GM23338 (cell line): ENCODE results near the gene LEFTY2. TPM values are rescaled to one million over a fixed set of nuclear protein-coding genes. Genes with fewer than 3 reads are reported as not detected.

Source experiments
- ATAC-seq: fragments of 200-7000 bp; cut with Tn5 transposase; 3 replicates; pipeline ENCODE4 v1.9.1; 2020
- DNase-seq: peaks from one replicate; pipeline ENCODE4 v3.0.0-alpha.2; 2015; ENCODE audit warnings: low spot score
- H2AFZ ChIP-seq: fragments of 200-600 bp; sonication (generic); 2 replicates; pipeline ENCODE4 v1.8.0; 2016; ENCODE audit warnings: antibody characterized with exemption, mild to moderate bottlenecking, moderate library complexity
- H3F3A ChIP-seq: fragments of 200-600 bp; sonication (generic); replicated peaks from 2 replicates; pipeline ENCODE4 v1.8.0; 2017; ENCODE audit warnings: antibody characterized with exemption, mixed run types, low read depth
- H3K27ac ChIP-seq: fragments of 200-600 bp; sonication (generic); 2 replicates; pipeline ENCODE4 v1.6.1; 2016; ENCODE audit warnings: low read depth
- H3K27me3 ChIP-seq: fragments of 200-600 bp; sonication (generic); 2 replicates; pipeline ENCODE4 v1.8.0; 2016; ENCODE audit warnings: mild to moderate bottlenecking, mixed run types, moderate library complexity; ENCODE audit not compliant: insufficient read depth
- H3K36me3 ChIP-seq: fragments of 200-600 bp; sonication (generic); 2 replicates; pipeline ENCODE4 v1.8.0; 2016; ENCODE audit warnings: mild to moderate bottlenecking; ENCODE audit not compliant: insufficient read depth
- H3K4me1 ChIP-seq: fragments of 200-600 bp; sonication (generic); 2 replicates; pipeline ENCODE4 v1.8.0; 2016; ENCODE audit warnings: mild to moderate bottlenecking, moderate library complexity; ENCODE audit not compliant: insufficient read depth
- H3K4me2 ChIP-seq: fragments of 200-600 bp; sonication (generic); 2 replicates; pipeline ENCODE4 v1.7.1; 2017; ENCODE audit warnings: mixed run types
- H3K4me3 ChIP-seq: fragments of 200-600 bp; sonication (generic); 2 replicates; pipeline ENCODE4 v1.6.1; 2016; ENCODE audit warnings: mixed run types
- H3K79me2 ChIP-seq: fragments of 200-600 bp; sonication (generic); replicated peaks from 2 replicates; pipeline ENCODE4 v1.8.0; 2017; ENCODE audit warnings: mild to moderate bottlenecking; ENCODE audit not compliant: insufficient read depth
- H3K9me2 ChIP-seq: fragments of 200-600 bp; sonication (generic); 2 replicates; pipeline ENCODE4 v1.8.0; 2017; ENCODE audit not compliant: insufficient read depth
- H4K20me1 ChIP-seq: fragments of 200-600 bp; sonication (generic); replicated peaks from 2 replicates; pipeline ENCODE4 v1.8.0; 2017; ENCODE audit warnings: mild to moderate bottlenecking; ENCODE audit not compliant: insufficient read depth
- H3K27ac Mint-ChIP-seq: 2 replicates; pipeline ENCODE4 v1.8.0; 2020; ENCODE audit warnings: inconsistent platforms, mild to moderate bottlenecking, moderate library complexity, mixed read lengths
- H3K27me3 Mint-ChIP-seq: 3 replicates; pipeline ENCODE4 v1.8.0; 2022; ENCODE audit warnings: low read depth, mild to moderate bottlenecking, moderate library complexity, mixed read lengths, inconsistent platforms; ENCODE audit not compliant: insufficient read depth, poor library complexity
- H3K36me3 Mint-ChIP-seq: 3 replicates; pipeline ENCODE4 v1.8.0; 2021; ENCODE audit warnings: low read depth, mild to moderate bottlenecking, inconsistent platforms, moderate library complexity, mixed read lengths
- H3K4me1 Mint-ChIP-seq: 3 replicates; pipeline ENCODE4 v1.8.0; 2020; ENCODE audit warnings: mild to moderate bottlenecking, inconsistent platforms, mixed read lengths
- H3K4me3 Mint-ChIP-seq: 3 replicates; pipeline ENCODE4 v1.8.0; 2021; ENCODE audit warnings: moderate library complexity, mild to moderate bottlenecking, inconsistent platforms, mixed read lengths
- H3K9me3 Mint-ChIP-seq: 3 replicates; pipeline ENCODE4 v1.8.0; 2020; ENCODE audit warnings: moderate library complexity, mild to moderate bottlenecking, inconsistent platforms, mixed read lengths
- CREB1 ChIP-seq: fragments of 250-450 bp; sonication (Bioruptor Pico); IDR thresholded peaks from 2 replicates; pipeline ENCODE4 v1.5.0; 2020; ENCODE audit warnings: low read depth, mild to moderate bottlenecking, moderate library complexity
- EZH2 ChIP-seq: fragments of 200-600 bp; sonication (generic); IDR thresholded peaks from one replicate; pipeline ENCODE4 v1.8.0; 2017; ENCODE audit warnings: antibody characterized with exemption, mild to moderate bottlenecking, low read depth; ENCODE audit not compliant: unreplicated experiment
- EZH2phosphoT487 ChIP-seq: fragments of 200-600 bp; sonication (generic); IDR thresholded peaks from one replicate; pipeline ENCODE4 v1.8.1; 2018; ENCODE audit warnings: antibody characterized with exemption; ENCODE audit not compliant: unreplicated experiment
- JUNB ChIP-seq: IDR thresholded peaks from one replicate; pipeline ENCODE4 v1.6.1; 2016; ENCODE audit warnings: antibody characterized with exemption; ENCODE audit not compliant: unreplicated experiment
- NANOG ChIP-seq: IDR thresholded peaks from 2 replicates; pipeline ENCODE4 v1.6.1; 2016; ENCODE audit warnings: antibody characterized with exemption, borderline replicate concordance
- STAT1 ChIP-seq: IDR thresholded peaks from one replicate; pipeline ENCODE4 v1.6.1; 2016; ENCODE audit warnings: antibody characterized with exemption; ENCODE audit not compliant: unreplicated experiment
- ZNF114 ChIP-seq: fragments of 250-450 bp; sonication (Bioruptor Pico); IDR thresholded peaks from 2 replicates; pipeline ENCODE4 v1.5.0; 2020; ENCODE audit warnings: mild to moderate bottlenecking, moderate library complexity
- polyA plus RNA-seq: library from polyadenylated mRNA; unstranded; fragments of >200 nt; fragmentation: Nextera tagmentation; extraction: Ambion mirVana; gene quantifications from 2 replicates; pipeline ENCODE4 v1.2.1, GENCODE V29; 2016
- total RNA-seq: library from RNA; depleted of rRNA; stranded (reverse); fragments of >200 nt; shearing (Covaris generic); gene quantifications from 2 replicates; pipeline ENCODE4 v1.2.3, GENCODE V29; 2014
- TF ChIP-seq, protein P1 (sequence below): fragments of 250-450 bp; sonication (Bioruptor Pico); IDR thresholded peaks from 2 replicates; pipeline ENCODE4 v1.5.0; 2020; ENCODE audit warnings: mild to moderate bottlenecking, moderate library complexity
- TF ChIP-seq, protein P2 (sequence below): IDR thresholded peaks from one replicate; pipeline ENCODE4 v1.6.1; 2018; ENCODE audit warnings: antibody characterized with exemption; ENCODE audit not compliant: unreplicated experiment
- TF ChIP-seq, protein P3 (sequence below): IDR thresholded peaks from 2 replicates; pipeline ENCODE4 v1.6.1; 2016; ENCODE audit warnings: antibody characterized with exemption

Gene LEFTY2
- total and polyA plus RNA-seq, 2 experiments from 2014 or later: 8.3 to 12.4 TPM

DNA sequence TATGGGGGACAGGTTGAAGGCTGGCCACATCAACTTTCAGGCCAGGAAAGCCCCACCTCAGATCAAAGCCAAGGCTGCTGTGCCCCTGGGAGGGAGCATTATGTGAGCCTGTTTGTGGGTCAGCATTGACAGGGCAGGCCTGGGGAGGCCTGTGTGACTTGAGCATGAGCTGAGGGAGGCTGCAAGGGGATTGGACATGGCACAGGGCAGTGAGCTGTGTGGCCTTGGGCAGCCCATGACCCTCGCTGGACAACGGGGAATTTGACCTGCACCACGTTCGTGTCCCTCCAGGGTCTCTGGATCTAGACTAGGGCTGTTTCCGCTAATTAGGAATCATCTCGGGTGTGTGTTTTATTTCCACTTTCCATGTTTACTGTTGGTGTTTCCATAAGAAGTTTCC is 34.6 kb downstream of the LEFTY2 start (continued):
- TF ChIP-seq, protein P1, sequence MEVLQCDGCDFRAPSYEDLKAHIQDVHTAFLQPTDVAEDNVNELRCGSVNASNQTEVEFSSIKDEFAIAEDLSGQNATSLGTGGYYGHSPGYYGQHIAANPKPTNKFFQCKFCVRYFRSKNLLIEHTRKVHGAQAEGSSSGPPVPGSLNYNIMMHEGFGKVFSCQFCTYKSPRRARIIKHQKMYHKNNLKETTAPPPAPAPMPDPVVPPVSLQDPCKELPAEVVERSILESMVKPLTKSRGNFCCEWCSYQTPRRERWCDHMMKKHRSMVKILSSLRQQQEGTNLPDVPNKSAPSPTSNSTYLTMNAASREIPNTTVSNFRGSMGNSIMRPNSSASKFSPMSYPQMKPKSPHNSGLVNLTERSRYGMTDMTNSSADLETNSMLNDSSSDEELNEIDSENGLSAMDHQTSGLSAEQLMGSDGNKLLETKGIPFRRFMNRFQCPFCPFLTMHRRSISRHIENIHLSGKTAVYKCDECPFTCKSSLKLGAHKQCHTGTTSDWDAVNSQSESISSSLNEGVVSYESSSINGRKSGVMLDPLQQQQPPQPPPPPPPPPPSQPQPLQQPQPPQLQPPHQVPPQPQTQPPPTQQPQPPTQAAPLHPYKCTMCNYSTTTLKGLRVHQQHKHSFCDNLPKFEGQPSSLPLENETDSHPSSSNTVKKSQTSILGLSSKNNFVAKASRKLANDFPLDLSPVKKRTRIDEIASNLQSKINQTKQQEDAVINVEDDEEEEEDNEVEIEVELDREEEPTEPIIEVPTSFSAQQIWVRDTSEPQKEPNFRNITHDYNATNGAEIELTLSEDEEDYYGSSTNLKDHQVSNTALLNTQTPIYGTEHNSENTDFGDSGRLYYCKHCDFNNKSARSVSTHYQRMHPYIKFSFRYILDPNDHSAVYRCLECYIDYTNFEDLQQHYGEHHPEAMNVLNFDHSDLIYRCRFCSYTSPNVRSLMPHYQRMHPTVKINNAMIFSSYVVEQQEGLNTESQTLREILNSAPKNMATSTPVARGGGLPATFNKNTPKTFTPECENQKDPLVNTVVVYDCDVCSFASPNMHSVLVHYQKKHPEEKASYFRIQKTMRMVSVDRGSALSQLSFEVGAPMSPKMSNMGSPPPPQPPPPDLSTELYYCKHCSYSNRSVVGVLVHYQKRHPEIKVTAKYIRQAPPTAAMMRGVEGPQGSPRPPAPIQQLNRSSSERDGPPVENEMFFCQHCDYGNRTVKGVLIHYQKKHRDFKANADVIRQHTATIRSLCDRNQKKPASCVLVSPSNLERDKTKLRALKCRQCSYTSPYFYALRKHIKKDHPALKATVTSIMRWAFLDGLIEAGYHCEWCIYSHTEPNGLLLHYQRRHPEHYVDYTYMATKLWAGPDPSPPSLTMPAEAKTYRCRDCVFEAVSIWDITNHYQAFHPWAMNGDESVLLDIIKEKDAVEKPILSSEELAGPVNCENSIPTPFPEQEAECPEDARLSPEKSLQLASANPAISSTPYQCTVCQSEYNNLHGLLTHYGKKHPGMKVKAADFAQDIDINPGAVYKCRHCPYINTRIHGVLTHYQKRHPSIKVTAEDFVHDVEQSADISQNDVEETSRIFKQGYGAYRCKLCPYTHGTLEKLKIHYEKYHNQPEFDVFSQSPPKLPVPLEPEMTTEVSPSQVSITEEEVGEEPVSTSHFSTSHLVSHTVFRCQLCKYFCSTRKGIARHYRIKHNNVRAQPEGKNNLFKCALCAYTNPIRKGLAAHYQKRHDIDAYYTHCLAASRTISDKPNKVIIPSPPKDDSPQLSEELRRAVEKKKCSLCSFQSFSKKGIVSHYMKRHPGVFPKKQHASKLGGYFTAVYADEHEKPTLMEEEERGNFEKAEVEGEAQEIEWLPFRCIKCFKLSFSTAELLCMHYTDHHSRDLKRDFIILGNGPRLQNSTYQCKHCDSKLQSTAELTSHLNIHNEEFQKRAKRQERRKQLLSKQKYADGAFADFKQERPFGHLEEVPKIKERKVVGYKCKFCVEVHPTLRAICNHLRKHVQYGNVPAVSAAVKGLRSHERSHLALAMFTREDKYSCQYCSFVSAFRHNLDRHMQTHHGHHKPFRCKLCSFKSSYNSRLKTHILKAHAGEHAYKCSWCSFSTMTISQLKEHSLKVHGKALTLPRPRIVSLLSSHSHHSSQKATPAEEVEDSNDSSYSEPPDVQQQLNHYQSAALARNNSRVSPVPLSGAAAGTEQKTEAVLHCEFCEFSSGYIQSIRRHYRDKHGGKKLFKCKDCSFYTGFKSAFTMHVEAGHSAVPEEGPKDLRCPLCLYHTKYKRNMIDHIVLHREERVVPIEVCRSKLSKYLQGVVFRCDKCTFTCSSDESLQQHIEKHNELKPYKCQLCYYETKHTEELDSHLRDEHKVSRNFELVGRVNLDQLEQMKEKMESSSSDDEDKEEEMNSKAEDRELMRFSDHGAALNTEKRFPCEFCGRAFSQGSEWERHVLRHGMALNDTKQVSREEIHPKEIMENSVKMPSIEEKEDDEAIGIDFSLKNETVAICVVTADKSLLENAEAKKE (CRISPR knock-in tag): no peak
- TF ChIP-seq NANOG (no peak), EZH2phosphoT487 (no peak), CREB1 (no peak), JUNB (no peak)
- TF ChIP-seq, protein P2, sequence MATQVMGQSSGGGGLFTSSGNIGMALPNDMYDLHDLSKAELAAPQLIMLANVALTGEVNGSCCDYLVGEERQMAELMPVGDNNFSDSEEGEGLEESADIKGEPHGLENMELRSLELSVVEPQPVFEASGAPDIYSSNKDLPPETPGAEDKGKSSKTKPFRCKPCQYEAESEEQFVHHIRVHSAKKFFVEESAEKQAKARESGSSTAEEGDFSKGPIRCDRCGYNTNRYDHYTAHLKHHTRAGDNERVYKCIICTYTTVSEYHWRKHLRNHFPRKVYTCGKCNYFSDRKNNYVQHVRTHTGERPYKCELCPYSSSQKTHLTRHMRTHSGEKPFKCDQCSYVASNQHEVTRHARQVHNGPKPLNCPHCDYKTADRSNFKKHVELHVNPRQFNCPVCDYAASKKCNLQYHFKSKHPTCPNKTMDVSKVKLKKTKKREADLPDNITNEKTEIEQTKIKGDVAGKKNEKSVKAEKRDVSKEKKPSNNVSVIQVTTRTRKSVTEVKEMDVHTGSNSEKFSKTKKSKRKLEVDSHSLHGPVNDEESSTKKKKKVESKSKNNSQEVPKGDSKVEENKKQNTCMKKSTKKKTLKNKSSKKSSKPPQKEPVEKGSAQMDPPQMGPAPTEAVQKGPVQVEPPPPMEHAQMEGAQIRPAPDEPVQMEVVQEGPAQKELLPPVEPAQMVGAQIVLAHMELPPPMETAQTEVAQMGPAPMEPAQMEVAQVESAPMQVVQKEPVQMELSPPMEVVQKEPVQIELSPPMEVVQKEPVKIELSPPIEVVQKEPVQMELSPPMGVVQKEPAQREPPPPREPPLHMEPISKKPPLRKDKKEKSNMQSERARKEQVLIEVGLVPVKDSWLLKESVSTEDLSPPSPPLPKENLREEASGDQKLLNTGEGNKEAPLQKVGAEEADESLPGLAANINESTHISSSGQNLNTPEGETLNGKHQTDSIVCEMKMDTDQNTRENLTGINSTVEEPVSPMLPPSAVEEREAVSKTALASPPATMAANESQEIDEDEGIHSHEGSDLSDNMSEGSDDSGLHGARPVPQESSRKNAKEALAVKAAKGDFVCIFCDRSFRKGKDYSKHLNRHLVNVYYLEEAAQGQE: no peak

DNA sequence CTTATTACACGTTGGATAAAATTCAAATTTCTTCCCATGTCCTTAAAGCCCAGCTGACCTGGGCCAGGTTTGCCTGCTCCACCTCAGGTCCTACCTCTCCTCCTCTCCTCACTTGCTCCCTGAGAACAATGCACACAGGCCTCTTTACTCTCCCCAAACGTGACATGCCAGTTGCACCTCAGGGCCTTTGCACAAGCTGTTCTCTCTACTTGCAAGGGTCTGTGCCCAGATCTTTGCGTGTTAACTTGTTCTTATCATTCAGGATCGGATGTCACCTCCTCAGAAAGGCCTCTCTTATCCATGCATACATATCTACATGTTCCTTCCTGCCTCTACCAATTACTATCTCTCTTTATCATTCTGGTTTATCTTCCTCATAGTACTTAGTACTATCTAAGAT is 37.4 kb downstream of the LEFTY2 start:
- Histone ChIP-seq H3K9me2 (no peaks in the 10 kb centered on the region), H3K4me1 (peaks cover 20% of the 10 kb centered on the region), H3K27me3 (no peaks in the 10 kb centered on the region), H3K36me3 (no peaks in the 10 kb centered on the region), H2AFZ (no peak overlapping the region), H4K20me1 (no peaks in the 10 kb centered on the region), H3K4me3 (no peak overlapping the region), H3F3A (peaks cover 6% of the 10 kb centered on the region; the same call in 1 of the 2 replicates), H3K79me2 (no peaks in the 10 kb centered on the region), H3K4me2 (no peak overlapping the region), H3K27ac (no peak overlapping the region)
- no peaks in the 10 kb centered on the region; the same call in 2 of the 3 replicates for H3K36me3 Mint-ChIP-seq
- H3K4me3 Mint-ChIP-seq: no peak overlapping the region
- peaks cover 16% of the 10 kb centered on the region for H3K27me3 Mint-ChIP-seq
- DNase-seq: no peak
- H3K4me1 Mint-ChIP-seq: peaks cover 21% of the 10 kb centered on the region
- H3K9me3 Mint-ChIP-seq: no peaks in the 10 kb centered on the region; the same call in 1 of the 3 replicates
- ATAC-seq: no peak
- H3K27ac Mint-ChIP-seq: no peak overlapping the region
- TF ChIP-seq, protein P3, sequence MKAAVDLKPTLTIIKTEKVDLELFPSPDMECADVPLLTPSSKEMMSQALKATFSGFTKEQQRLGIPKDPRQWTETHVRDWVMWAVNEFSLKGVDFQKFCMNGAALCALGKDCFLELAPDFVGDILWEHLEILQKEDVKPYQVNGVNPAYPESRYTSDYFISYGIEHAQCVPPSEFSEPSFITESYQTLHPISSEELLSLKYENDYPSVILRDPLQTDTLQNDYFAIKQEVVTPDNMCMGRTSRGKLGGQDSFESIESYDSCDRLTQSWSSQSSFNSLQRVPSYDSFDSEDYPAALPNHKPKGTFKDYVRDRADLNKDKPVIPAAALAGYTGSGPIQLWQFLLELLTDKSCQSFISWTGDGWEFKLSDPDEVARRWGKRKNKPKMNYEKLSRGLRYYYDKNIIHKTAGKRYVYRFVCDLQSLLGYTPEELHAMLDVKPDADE: no peak
- TF ChIP-seq ZNF114 (no peak), JUNB (no peak), CREB1 (no peak), STAT1 (no peak), EZH2 (no peak), NANOG (no peak)
